Fibroblast of upper back skin (primary cell): ENCODE measurements around the gene SLC46A1.
"Not testable (repeated sequence)": the region's sequence is repeated elsewhere in the genome, so short reads cannot be mapped to it uniquely, and the experiment has no call there.

Source experiments
- DNase-seq: peaks from one replicate; pipeline ENCODE4 v3.0.0-alpha.2; 2013

SLC46A1 gene

GRCh38 chr17:28405632-28406472 lies at the start of gene SLC46A1:
Gene SLC46A1, minus strand, starts transcription at chr17:28406212. Its CDS starts 98 bp downstream, at chr17:28406114.
- peak; percentile 16 for DNase-seq

GRCh38 chr17:28449859-28450258 lies 43.8 kb upstream of the SLC46A1 start:
- DNase-seq: no peak

- DNase-seq: no peak
These were observed 41.4 kb upstream of the SLC46A1 start for GRCh38 chr17:28447396-28447760.

GRCh38 chr17:28446716-28447395 lies 40.8 kb upstream of the SLC46A1 start:
- DNase-seq: no peak

- no peak for DNase-seq
These were observed 38.1 kb upstream of the SLC46A1 start for GRCh38 chr17:28443901-28444638.

- DNase-seq: not testable (repeated sequence)
These were observed 28.3 kb upstream of the SLC46A1 start for GRCh38 chr17:28434326-28434725.

- DNase-seq: no peak
These were observed 27.7 kb upstream of the SLC46A1 start for GRCh38 chr17:28433721-28434120.

- not testable (repeated sequence) for DNase-seq
These were observed 22.0 kb upstream of the SLC46A1 start for GRCh38 chr17:28427982-28428381.

GRCh38 chr17:28427371-28427770 lies 21.4 kb upstream of the SLC46A1 start:
- DNase-seq: no peak

GRCh38 chr17:28426081-28426519 lies 20.1 kb upstream of the SLC46A1 start:
- no peak for DNase-seq

- DNase-seq: no peak
These were observed 19.2 kb upstream of the SLC46A1 start for GRCh38 chr17:28425206-28425605.

GRCh38 chr17:28421787-28422305 lies 15.8 kb upstream of the SLC46A1 start:
- DNase-seq: no peak

GRCh38 chr17:28416703-28417311 lies 10.8 kb upstream of the SLC46A1 start:
- peak; percentile 57 for DNase-seq

- no peak for DNase-seq
These were observed 9.9 kb upstream of the SLC46A1 start for GRCh38 chr17:28415886-28416285.

- no peak for DNase-seq
These were observed 7.8 kb upstream of the SLC46A1 start for GRCh38 chr17:28413804-28414203.

GRCh38 chr17:28412099-28412498 lies 6.1 kb upstream of the SLC46A1 start:
- no peak for DNase-seq

GRCh38 chr17:28407974-28408306 lies 1.9 kb upstream of the SLC46A1 start:
- DNase-seq: no peak

GRCh38 chr17:28407130-28407973 lies 1.3 kb upstream of the SLC46A1 start:
- no peak for DNase-seq

- no peak for DNase-seq
These were observed 432 bp upstream of the SLC46A1 start for GRCh38 chr17:28406473-28406814.

GRCh38 chr17:28404812-28405570 lies 1.0 kb downstream of the SLC46A1 start:
- DNase-seq: no peak

GRCh38 chr17:28404461-28404811 lies 1.6 kb downstream of the SLC46A1 start:
- DNase-seq: no peak
